GM19397 (cell line): ENCODE data around the gene FEZF1.
"Not testable (repeated sequence)": the region's sequence is repeated elsewhere in the genome, so short reads cannot be mapped to it uniquely, and the experiment has no call there.

Experiments used
- ATAC-seq: cut with Tn5 transposase; IDR thresholded peaks from one replicate; pipeline ENCODE4 v1.9.1; 2021; ENCODE audit warnings: mild to moderate bottlenecking, moderate library complexity; ENCODE audit not compliant: unreplicated experiment

Gene FEZF1

DNA sequence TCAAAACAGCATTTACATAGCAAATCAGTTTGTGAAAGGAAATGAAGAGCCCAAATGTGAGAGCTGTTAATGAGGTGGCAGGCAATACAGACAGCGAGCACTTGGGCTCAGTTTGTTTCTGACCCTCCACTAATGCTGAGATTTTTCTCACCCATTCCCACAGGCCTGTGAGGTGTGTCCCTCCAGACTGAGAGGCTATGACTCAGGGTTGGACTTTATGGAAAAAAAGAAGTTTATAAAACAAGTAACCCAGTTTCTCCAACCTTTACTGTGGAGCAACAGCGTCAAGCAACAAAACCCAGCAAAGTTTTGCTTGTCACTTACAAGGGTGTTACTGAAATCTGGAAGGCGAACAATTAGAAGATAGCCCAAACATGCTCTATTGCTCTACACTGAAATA is 4.9 kb upstream of the FEZF1 start:
- no peak for ATAC-seq

GRCh38 chr7:122307228-122307621 is 2.7 kb upstream of the FEZF1 start:
- ATAC-seq: no peak

DNA sequence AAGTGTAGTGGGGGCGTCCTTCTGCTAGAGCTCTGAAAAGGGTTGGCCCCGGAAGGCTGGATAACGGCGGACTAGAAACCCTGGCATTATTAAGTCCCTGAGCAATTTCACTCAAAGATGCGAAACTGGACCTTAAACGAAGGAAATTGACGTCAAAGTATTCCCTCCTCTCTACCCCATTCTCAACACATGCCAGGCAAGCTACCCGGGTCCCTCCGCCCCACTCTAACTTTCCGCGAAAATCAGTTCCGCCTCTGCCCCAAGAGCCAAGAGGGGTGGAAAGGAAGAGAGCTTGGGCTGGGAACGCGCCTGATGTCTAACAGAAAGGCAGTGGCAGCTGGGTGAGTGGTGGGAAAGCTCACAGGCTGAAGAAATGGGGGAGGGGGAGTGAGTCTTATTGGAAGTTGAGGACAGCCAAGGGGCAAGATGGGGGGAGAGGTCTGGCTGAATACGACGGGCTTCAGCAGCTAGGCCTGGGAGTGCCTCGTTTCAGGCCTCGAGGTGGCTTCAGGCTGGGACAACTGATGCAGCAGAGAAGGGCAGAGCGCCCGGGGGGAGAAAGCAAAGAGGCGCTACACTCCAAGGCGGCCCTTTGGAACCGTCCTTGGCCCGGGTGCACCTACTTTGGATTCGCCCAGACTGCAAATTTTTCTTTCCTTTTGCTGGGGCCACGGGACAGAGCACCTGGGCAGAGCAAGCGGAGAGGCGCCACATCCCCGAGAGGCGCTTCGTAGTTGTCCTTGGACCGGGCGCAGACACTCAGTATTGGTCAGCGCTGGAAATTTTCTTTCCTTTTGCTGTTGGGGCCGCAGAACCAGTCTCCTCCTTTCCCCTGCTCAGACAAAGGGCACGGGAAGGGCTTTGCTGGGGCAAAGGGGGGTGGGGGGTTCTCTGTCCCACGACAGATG is 2.0 kb upstream of the FEZF1 start:
- no peak for ATAC-seq

DNA sequence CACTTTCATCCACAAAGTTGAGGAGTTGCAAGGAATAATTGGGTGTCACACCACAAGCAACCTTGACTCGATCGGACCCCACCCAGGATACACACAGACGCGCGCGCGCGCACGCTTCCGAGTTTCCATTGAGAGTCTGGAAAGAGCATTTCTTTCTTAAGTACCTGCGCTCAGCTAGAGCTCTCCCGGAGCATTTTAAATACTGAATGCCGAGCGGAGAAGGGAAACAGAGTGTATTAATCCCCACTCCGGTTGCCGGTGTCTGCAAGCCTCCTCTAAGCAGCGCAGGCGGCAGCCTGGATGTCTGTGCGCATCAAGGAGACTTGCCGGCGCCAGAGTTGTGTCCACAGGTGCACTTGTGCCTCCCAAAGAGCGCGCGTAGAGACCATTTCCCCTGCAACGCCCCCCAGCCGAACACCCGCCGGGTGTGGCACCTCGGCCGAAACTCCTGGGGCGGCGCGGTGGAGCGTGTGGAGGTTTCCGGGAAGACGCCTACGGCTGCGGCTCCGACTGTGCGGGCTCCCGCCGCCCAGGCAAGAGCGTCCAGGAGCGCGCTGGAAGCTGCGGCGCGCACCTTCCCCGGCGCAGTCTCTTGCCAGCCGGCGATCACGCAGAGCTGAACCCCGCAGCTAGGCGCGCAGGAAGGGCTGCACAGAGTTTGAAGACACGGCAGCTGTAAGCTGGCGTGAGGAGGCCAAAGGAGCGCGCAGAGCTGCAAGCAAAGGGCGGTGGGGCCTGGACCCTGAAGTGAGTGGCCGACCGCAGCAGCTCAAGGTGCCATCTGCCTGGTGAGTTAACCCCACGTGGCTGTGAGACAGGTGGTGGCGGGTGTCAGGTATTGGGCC is 1.1 kb upstream of the FEZF1 start:
- ATAC-seq: no peak

DNA sequence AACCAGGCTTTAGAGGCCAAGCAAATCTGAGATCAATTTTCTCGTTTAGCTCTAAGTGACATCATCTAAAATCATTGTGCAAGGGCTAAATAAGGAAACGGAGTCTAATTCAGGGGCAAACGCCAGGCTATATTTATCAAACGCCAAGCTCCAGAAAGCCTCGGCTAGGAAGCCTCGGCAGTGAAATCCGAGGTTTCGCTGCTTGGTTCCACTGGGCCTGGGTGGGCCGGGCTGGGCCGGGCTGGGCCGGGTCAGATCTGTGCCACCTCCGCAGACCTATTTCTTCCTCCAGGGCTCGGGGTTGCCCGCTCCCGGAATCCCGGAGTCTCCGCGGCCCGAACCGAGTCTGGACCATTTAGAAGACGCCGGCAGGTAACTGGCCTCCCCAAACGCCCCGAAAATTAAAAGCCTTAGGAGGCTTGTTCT is 459 bp upstream of the FEZF1 start:
- ATAC-seq: no peak

DNA sequence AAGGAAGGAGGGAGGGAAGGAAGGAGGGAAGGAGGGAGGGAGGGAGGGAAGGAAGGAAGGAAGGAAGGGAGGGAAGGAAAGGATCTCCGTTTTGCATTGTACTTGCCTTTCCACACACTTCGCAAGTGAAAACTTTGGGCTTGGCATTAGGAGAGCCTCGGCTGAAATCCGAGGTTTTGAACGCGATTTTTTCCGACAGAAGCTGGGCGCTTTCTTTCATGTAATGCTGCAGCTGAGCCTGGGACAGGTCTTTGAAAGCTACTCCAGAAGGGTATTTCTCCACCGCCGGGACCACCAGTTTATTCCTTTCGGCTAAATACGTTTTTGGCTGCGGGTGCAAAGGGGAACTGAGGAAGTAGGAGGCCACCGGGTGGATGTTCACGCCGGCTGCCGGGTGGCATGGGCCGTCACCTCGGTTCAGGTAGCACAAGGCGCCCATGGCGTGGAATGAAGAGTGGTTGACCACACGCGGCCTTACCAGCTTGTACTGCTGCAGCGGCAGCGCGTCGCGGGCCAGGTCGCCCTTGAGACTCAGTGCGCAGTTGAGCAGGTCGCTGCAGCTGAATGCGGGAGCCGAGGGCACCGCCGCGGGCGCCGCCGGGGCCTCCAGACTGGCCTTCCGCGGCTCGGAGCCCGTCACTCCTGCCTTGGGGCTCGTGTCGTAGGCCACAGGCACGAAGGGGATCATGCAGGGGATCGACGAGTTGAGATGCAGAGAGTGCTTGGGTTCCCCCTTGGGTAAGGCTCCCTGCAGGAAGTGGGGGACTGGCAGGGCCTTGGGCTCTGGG is 825 bp downstream of the FEZF1 start:
- no peak for ATAC-seq

GRCh38 chr7:122302761-122303530 is 1.6 kb downstream of the FEZF1 start:
- no peak for ATAC-seq

GRCh38 chr7:122301858-122302760 is 2.4 kb downstream of the FEZF1 start:
- ATAC-seq: no peak

DNA sequence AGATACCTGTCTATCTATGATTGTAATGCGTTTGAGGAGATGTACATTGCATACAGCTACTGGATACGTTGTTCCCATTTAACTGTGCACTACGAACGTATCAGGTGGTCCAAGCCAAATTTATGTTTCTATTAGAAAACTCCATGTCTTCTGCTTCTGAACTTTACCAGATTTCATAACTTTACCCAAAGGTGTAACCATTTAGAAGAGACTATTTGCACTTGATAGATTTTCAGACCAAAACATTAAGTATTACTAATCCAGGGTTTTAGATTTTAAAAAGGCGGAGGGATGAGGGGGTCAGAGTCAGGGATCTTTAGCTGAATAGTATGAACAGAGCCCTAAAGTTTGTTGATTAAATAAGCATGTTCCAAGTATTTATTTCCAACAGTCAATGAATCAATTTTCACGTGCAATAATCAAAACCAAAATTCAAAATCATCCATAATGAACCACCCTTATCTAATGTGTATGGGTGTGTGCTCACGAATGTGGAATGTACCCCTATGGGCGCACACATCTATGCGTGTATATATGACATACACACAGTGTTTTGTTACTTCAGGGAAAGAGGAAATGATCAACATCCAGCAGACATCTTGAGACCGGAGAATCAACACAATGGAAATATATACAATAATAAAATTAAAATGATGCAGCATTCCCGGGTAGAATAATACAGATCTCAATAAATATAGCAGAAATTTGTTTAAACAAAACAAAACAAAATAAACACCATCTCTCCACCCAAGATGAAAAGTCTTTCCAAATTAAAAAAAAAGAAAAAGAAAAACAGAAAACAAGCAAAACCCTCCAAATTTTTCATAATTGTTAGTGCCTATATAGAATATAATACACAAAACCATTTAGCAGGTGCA is 3.4 kb downstream of the FEZF1 start:
- ATAC-seq: no peak

GRCh38 chr7:122300211-122300932 is 4.2 kb downstream of the FEZF1 start:
- no peak for ATAC-seq

DNA sequence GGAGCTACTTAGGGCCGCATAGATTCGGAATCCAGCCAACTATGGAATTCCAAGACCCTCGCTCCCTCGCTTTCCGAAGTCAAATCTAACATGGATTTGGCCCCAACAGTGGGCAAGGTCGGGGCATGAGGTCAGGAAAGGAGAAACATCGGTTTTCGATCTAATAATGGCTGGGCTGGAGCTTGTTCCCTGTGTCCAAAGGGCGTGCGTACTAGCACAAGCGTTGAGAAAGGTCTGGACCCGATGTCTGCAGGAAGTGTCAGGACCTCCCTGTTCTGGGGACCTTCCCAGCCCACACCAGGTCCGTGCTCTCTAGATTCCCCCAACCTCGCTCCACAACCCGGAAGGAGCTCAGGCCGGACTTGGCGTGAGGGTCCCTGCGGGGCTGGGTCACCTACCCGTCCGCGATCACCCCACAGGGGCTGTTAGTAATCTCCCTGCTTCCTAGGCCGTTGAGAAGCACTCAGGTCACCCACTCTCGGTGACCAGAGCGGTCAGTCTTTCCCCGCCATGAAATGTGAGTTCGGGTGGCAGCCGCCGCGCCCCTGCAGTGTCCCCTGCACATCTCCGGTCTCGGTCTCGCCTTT is 4.8 kb downstream of the FEZF1 start:
- ATAC-seq: no peak

- ATAC-seq: no peak
Measured at GRCh38 chr7:122298618-122299017, 5.9 kb downstream of the FEZF1 start.

DNA sequence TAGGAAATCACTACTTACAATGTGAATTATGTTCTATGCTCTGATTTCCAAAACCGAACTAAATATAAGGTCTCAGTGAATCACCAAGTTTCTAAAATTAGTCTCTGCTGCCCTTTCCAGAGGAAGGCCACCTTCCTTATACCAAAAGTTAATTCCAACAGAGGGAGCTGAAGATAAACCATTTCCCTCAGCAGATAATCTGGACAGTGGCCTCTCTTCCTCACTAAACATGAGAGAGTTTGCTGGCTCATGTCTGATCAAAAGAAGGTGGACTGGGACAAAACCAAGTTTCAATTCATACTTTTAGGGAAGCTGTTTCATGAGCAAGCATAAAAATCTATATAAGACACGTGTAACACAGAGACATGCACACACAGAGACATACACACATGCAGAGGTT is 6.4 kb downstream of the FEZF1 start:
- no peak for ATAC-seq

GRCh38 chr7:122291189-122291588 is 13.4 kb downstream of the FEZF1 start:
- ATAC-seq: no peak

- ATAC-seq: no peak
Measured at GRCh38 chr7:122290476-122290875, 14.1 kb downstream of the FEZF1 start.

DNA sequence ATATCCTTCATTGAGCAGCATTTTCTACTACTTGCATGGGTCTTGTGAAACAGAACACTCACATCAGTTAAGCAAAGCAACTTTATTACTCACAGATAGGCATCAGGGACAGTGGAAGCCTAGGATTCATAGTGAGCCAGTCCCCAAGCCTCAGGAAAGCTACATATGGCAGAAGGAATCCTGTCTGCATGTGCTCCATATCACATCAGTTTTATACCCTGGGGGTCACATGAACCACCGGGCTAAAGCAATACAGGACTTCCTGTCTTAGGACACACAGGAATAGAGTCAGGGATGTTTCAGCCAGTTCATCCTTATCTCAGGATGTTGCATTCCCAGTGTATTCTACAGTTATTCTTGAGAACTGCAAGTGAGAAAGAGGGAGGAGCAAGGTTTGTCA is 15.1 kb downstream of the FEZF1 start:
- no peak for ATAC-seq

DNA sequence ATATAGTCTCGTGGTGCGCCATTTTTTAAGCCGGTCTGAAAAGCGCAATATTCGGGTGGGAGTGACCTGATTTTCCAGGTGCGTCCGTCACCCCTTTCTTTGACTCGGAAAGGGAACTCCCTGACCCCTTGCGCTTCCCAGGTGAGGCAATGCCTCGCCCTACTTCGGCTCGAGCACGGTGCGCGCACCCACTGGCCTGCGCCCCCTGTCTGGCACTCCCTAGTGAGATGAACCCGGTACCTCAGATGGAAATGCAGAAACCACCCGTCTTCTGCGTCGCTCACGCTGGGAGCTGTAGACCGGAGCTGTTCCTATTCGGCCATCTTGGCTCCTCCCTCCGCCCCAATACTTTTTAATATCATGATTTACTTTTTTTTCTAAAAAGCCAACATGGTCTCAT is 19.9 kb downstream of the FEZF1 start:
- ATAC-seq: not testable (repeated sequence)
